Tibial nerve (tissue), 4 donors: ENCODE measurements around the gene ATP6V0D1.

Experiments used
- CTCF ChIP-seq, 5 experiments: fragments of 200-600 bp in 3 of 5; fragments of 450-650 bp in 2 of 5; sonication (generic) in 3 of 5; IDR thresholded peaks; one replicate each; pipeline ENCODE4 v1.5.1; 2016 to 2019; ENCODE audit warnings: antibody characterized with exemption in 5 of 5, mild to moderate bottlenecking in 3 of 5, moderate library complexity in 2 of 5
- EP300 ChIP-seq, 2 donors: sonication (generic); formaldehyde crosslinking; IDR thresholded peaks; one replicate each; pipeline ENCODE4 v1.6.1; 2017; ENCODE audit warnings: antibody characterized with exemption in 2 of 2, mild to moderate bottlenecking in 1 of 2
- POLR2A ChIP-seq, 2 donors: fragments of 450-650 bp; IDR thresholded peaks; one replicate each; pipeline ENCODE4 v1.6.1; 2017; ENCODE audit warnings: antibody characterized with exemption in 2 of 2, mild to moderate bottlenecking in 2 of 2, moderate library complexity in 2 of 2

DNA sequence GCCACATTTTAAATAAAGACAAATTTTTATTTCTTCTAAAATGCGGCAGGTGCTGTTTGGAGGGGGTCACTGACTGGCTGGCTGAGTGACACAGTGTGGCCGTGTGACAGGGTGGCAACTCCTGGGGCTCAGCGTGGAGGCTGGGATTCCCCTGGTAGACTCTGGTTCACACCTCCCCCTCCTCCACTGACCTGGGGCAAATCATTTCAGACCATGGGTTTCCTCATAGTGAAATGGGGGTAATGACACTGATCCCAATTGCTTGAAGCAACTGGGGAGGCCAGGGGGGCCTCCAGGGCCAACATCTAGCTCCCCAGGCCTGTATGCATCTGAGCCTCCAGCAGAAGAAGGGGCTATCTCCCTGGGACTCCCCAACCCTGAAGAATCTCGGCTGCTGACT, 43.4 kb downstream of the ATP6V0D1 start:
- TF ChIP-seq CTCF (IDR thresholded peaks at IDR 0.05), result no peak
- TF ChIP-seq POLR2A (IDR thresholded peaks at IDR 0.05), result no peak
- TF ChIP-seq EP300 (IDR thresholded peaks at IDR 0.05), result no peak
